Endothelial cell (in vitro differentiated cells): ENCODE measurements around the gene FREM1. TPM values are rescaled to one million over a fixed set of nuclear protein-coding genes. Genes with fewer than 3 reads are reported as not detected.

Experiments used
- DNase-seq: peaks from one replicate; pipeline ENCODE4 v3.0.0; 2021; ENCODE audit warnings: low spot score
- H3K27ac Mint-ChIP-seq: one replicate; pipeline ENCODE4 v1.8.0; 2021; ENCODE audit warnings: mixed read lengths, inconsistent platforms; ENCODE audit not compliant: unreplicated experiment
- H3K27me3 Mint-ChIP-seq: one replicate; pipeline ENCODE4 v1.8.0; 2021; ENCODE audit warnings: mild to moderate bottlenecking, moderate library complexity, mixed read lengths, inconsistent platforms; ENCODE audit not compliant: unreplicated experiment
- H3K36me3 Mint-ChIP-seq: one replicate; pipeline ENCODE4 v1.8.0; 2021; ENCODE audit warnings: mild to moderate bottlenecking, low read depth, mixed read lengths, inconsistent platforms; ENCODE audit not compliant: unreplicated experiment
- H3K4me1 Mint-ChIP-seq: one replicate; pipeline ENCODE4 v1.8.0; 2021; ENCODE audit warnings: mild to moderate bottlenecking, mixed read lengths, inconsistent platforms; ENCODE audit not compliant: unreplicated experiment
- H3K4me3 Mint-ChIP-seq: one replicate; pipeline ENCODE4 v1.8.0; 2021; ENCODE audit warnings: mild to moderate bottlenecking, mixed read lengths, inconsistent platforms; ENCODE audit not compliant: unreplicated experiment
- H3K9me3 Mint-ChIP-seq: one replicate; pipeline ENCODE4 v1.8.0; 2021; ENCODE audit warnings: mixed read lengths, inconsistent platforms; ENCODE audit not compliant: unreplicated experiment
- CTCF ChIP-seq: fragments of 200-600 bp; sonication (generic); IDR thresholded peaks from one replicate; pipeline ENCODE4 v1.5.0; 2021; ENCODE audit warnings: antibody characterized with exemption; ENCODE audit not compliant: unreplicated experiment
- total RNA-seq: library from RNA; stranded (reverse); fragmentation: NEBNext Ultra II Directional; extraction: Animal tissue kit (Norgen Biotek cat#: 25700); gene quantifications from one replicate; pipeline ENCODE4 v1.2.1, GENCODE V29; 2021; ENCODE audit not compliant: unreplicated experiment

Gene FREM1
- total RNA-seq, 1 donor from 2014 or later, result 2.9 TPM

GRCh38 chr9:14935106-14935751, 25.0 kb upstream of the FREM1 start:
- no peak for TF ChIP-seq CTCF
- no peak overlapping the region for H3K4me3 Mint-ChIP-seq
- H3K27ac Mint-ChIP-seq, result no peak overlapping the region

GRCh38 chr9:14932641-14933040, 22.4 kb upstream of the FREM1 start:
- no peak for TF ChIP-seq CTCF

More at GRCh38 chr9:14935106-14935751, 25.0 kb upstream of the FREM1 start:
- Mint-ChIP-seq H3K9me3 (no peaks in the 10 kb centered on the region), H3K4me1 (no peaks in the 10 kb centered on the region), H3K36me3 (no peaks in the 10 kb centered on the region), H3K27me3 (no peaks in the 10 kb centered on the region)
- DNase-seq, result no peak

GRCh38 chr9:14932231-14932630, 22.0 kb upstream of the FREM1 start:
- H3K36me3 Mint-ChIP-seq, result no peaks in the 10 kb centered on the region
- no peak overlapping the region for H3K27ac Mint-ChIP-seq
- no peaks in the 10 kb centered on the region for H3K27me3 Mint-ChIP-seq
- H3K4me3 Mint-ChIP-seq, result no peak overlapping the region
- no peaks in the 10 kb centered on the region for H3K9me3 Mint-ChIP-seq
- H3K4me1 Mint-ChIP-seq, result no peaks in the 10 kb centered on the region
- no peak for DNase-seq
- TF ChIP-seq CTCF, result no peak

More at GRCh38 chr9:14932641-14933040, 22.4 kb upstream of the FREM1 start:
- Mint-ChIP-seq H3K4me1 (no peaks in the 10 kb centered on the region), H3K27ac (no peak overlapping the region), H3K27me3 (no peaks in the 10 kb centered on the region), H3K4me3 (no peak overlapping the region), H3K36me3 (no peaks in the 10 kb centered on the region), H3K9me3 (no peaks in the 10 kb centered on the region)
- no peak for DNase-seq

GRCh38 chr9:14926941-14927624, 16.9 kb upstream of the FREM1 start:
- Mint-ChIP-seq H3K27ac (no peak overlapping the region), H3K9me3 (no peaks in the 10 kb centered on the region), H3K4me1 (no peaks in the 10 kb centered on the region), H3K27me3 (peaks cover 4% of the 10 kb centered on the region), H3K4me3 (no peak overlapping the region), H3K36me3 (no peaks in the 10 kb centered on the region)
- no peak for TF ChIP-seq CTCF
- DNase-seq, result no peak
